ENCODE results near the gene LIMS1.

DNA sequence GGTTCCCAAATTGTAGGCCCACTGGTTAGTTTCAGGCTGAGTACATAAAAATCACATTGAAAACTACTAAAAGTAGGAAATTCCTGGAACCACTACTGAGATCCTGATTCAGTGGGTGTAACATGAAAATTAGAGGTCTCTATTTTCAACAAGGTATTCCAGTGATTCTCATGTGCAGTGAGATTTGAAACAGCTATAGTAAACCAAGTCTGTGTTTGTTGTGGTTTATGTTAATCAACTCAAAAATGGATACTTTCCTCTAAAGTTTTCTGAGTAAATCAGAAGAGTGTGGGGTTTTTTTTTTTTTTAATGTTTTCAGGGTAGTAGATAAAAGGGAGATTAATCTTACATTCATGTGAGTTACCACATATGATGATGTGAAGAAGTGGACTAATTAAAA, 42.4 kb upstream of the LIMS1 start:
- TF ChIP-seq GATA2 (IDR thresholded peaks at IDR 0.05; ENCODE audit: low read depth, low read length), result no peak
- no peak for TF ChIP-seq GATA3 (IDR thresholded peaks at IDR 0.05; ENCODE audit: low read depth, low read length)
